HCT116 (cell line): Measurements from ENCODE around the gene OR2A12. TPM values are rescaled to one million over a fixed set of nuclear protein-coding genes. Genes with fewer than 3 reads are reported as not detected.

Experiments used
- ATAC-seq: fragments of 200-7000 bp; cut with Tn5 transposase; 2 replicates; pipeline ENCODE4 v1.9.1; 2020; ENCODE audit warnings: mild to moderate bottlenecking, moderate library complexity
- BruUV-seq: library from RNA; stranded (reverse); fragments of 400-500 nt; replicated peaks from 2 replicates; lab custom pipeline; 2021; lab: Mats Ljungman, UMichigan
- CTCF ChIA-PET: fragments of 300-600 bp; sonication (Branson Sonifier 250); formaldehyde crosslinking; loops from one replicate; lab custom pipeline; 2021; ENCODE audit warnings: antibody characterized with exemption; lab: Charles Lee
- POLR2A ChIA-PET: fragments of 300-600, 350-600 bp; sonication (Branson Sonifier 250); formaldehyde crosslinking; loops from one replicate; lab custom pipeline; 2021; ENCODE audit warnings: antibody characterized with exemption; lab: Charles Lee
- RAD21 ChIA-PET, 2 experiments: fragments of 300-600 bp; sonication (Branson Sonifier 250); formaldehyde crosslinking; loops; one replicate each; lab custom pipeline; 2023; ENCODE audit warnings: low total read pairs in 2 of 2; ENCODE audit not compliant: uncharacterized antibody in 2 of 2, unreplicated experiment in 2 of 2, low non-redundant PET in 1 of 2; lab: Charles Lee
- DNase-seq: peaks from one replicate; pipeline ENCODE4 v3.0.0-alpha.2; 2010; ENCODE audit warnings: low read depth, low spot score
- H2AFZ ChIP-seq: fragments of 200-600 bp; shearing (Covaris generic), sonication (generic); 2 replicates; pipeline ENCODE4 v1.6.1; 2017; ENCODE audit warnings: low read depth, mixed run types, mixed read lengths, antibody characterized with exemption, low read length; ENCODE audit not compliant: poor library complexity, severe bottlenecking
- H3K27ac ChIP-seq: 2 replicates; pipeline ENCODE4 v1.5.1; 2012; ENCODE audit warnings: low read depth, low read length
- H3K27me3 ChIP-seq: fragments of 200-600 bp; sonication (generic); 2 replicates; pipeline ENCODE4 v1.6.1; 2016; ENCODE audit warnings: mixed run types, low read length, mixed read lengths; ENCODE audit not compliant: insufficient read depth
- H3K36me3 ChIP-seq, 2 experiments: fragments of 200-500 bp in 1 of 2; fragments of 200-600 bp in 1 of 2; sonication (Bioruptor generic) in 1 of 2; sonication (generic) in 1 of 2; 2 replicates each; pipeline versions ENCODE4 v1.5.1 to v1.6.1; 2014 to 2016; ENCODE audit warnings: low read length in 2 of 2, inconsistent platforms in 1 of 2, mixed read lengths in 1 of 2, mixed run types in 1 of 2; ENCODE audit not compliant: insufficient read depth in 2 of 2, control insufficient read depth in 1 of 2
- H3K4me1 ChIP-seq, 2 experiments: fragments of 200-600 bp in 1 of 2; sonication (generic) in 1 of 2; 2 replicates each; pipeline versions ENCODE4 v1.5.1 to v1.6.1; 2012 to 2017; ENCODE audit warnings: low read length in 2 of 2, inconsistent platforms in 1 of 2, mild to moderate bottlenecking in 1 of 2, mixed read lengths in 1 of 2, mixed run types in 1 of 2, moderate library complexity in 1 of 2; ENCODE audit not compliant: insufficient read depth in 2 of 2, control insufficient read depth in 1 of 2
- H3K4me2 ChIP-seq: fragments of 200-600 bp; sonication (generic); 2 replicates; pipeline ENCODE4 v1.6.1; 2017; ENCODE audit warnings: mixed run types, low read length, mixed read lengths
- H3K4me3 ChIP-seq, 2 experiments: fragments of 200-600 bp in 1 of 2; sonication (generic) in 1 of 2; replicated peaks in 1 of 2; 2 replicates each; pipeline ENCODE4 v1.5.1; 2011 to 2016; ENCODE audit warnings: low read length in 2 of 2, control low read depth in 1 of 2, low read depth in 1 of 2, mild to moderate bottlenecking in 1 of 2, mixed read lengths in 1 of 2, mixed run types in 1 of 2
- H3K79me2 ChIP-seq: fragments of 200-600 bp; sonication (generic); 2 replicates; pipeline ENCODE4 v1.6.1; 2017; ENCODE audit warnings: mild to moderate bottlenecking, mixed run types, low read length, moderate library complexity, mixed read lengths; ENCODE audit not compliant: insufficient read depth
- H3K9ac ChIP-seq: fragments of 200-600 bp; sonication (generic); 2 replicates; pipeline ENCODE4 v1.6.1; 2016; ENCODE audit warnings: low read length, mixed read lengths
- H3K9me2 ChIP-seq: fragments of 200-600 bp; sonication (generic), shearing (Covaris generic); 2 replicates; pipeline ENCODE4 v1.6.1; 2017; ENCODE audit warnings: mixed run types, mild to moderate bottlenecking, moderate library complexity; ENCODE audit not compliant: insufficient read depth
- H3K9me3 ChIP-seq, 2 experiments: fragments of 200-500 bp in 1 of 2; fragments of 200-600 bp in 1 of 2; sonication (Bioruptor generic) in 1 of 2; sonication (generic) in 1 of 2; 2 replicates each; pipeline ENCODE4 v1.6.1; 2014 to 2017; ENCODE audit warnings: low read length in 2 of 2, mixed read lengths in 2 of 2, inconsistent platforms in 1 of 2, low read depth in 1 of 2, mild to moderate bottlenecking in 1 of 2, mixed run types in 1 of 2, moderate library complexity in 1 of 2; ENCODE audit not compliant: control insufficient read depth in 1 of 2, insufficient read depth in 1 of 2
- H4K20me1 ChIP-seq: fragments of 200-600 bp; sonication (generic), shearing (Covaris generic); 2 replicates; pipeline ENCODE4 v1.6.1; 2017; ENCODE audit warnings: mixed run types, mild to moderate bottlenecking, moderate library complexity; ENCODE audit not compliant: insufficient read depth
- ATF3 ChIP-seq: IDR thresholded peaks from 2 replicates; pipeline ENCODE4 v1.6.1; 2012
- CBX3 ChIP-seq: IDR thresholded peaks from 2 replicates; pipeline ENCODE4 v1.6.1; 2012; ENCODE audit warnings: low read depth
- CEBPB ChIP-seq: IDR thresholded peaks from 2 replicates; pipeline ENCODE4 v1.6.1; 2012; ENCODE audit warnings: low read depth
- CTCF ChIP-seq, 3 experiments: fragments of 200-600 bp in 1 of 3; sonication (generic) in 1 of 3; IDR thresholded peaks in 2 of 3; conservative IDR thresholded peaks in 1 of 3; 2 replicates each; pipeline ENCODE4 v1.5.1; 2012 to 2017; ENCODE audit warnings: low read depth in 2 of 3, low read length in 2 of 3, antibody characterized with exemption in 1 of 3, borderline replicate concordance in 1 of 3, control low read depth in 1 of 3, mild to moderate bottlenecking in 1 of 3, mixed read lengths in 1 of 3, mixed run types in 1 of 3, moderate library complexity in 1 of 3; ENCODE audit not compliant: insufficient read depth in 1 of 3
- EGR1 ChIP-seq: IDR thresholded peaks from 2 replicates; pipeline ENCODE4 v1.6.1; 2012; ENCODE audit warnings: low read depth
- FOSL1 ChIP-seq: IDR thresholded peaks from 2 replicates; pipeline ENCODE4 v1.6.1; 2012; ENCODE audit warnings: low read depth
- POLR2A ChIP-seq: IDR thresholded peaks from 2 replicates; pipeline ENCODE4 v1.7.0; 2011; ENCODE audit warnings: borderline replicate concordance; ENCODE audit not compliant: insufficient read depth, insufficient read length; ENCODE audit errors: extremely low read depth
- TCF7L2 ChIP-seq: IDR thresholded peaks from 2 replicates; pipeline ENCODE4 v1.7.0; 2011; ENCODE audit warnings: borderline replicate concordance, inconsistent platforms; ENCODE audit not compliant: insufficient read depth, insufficient read length; ENCODE audit errors: extremely low read depth
- ZBTB33 ChIP-seq: IDR thresholded peaks from 2 replicates; pipeline ENCODE4 v1.6.1; 2011; ENCODE audit warnings: mild to moderate bottlenecking, low read length, moderate library complexity; ENCODE audit not compliant: insufficient replicate concordance; ENCODE audit errors: extremely low read depth
- intact Hi-C: fragments of 100-400 bp; cut with micrococcal nuclease; formaldehyde crosslinking; loops from 2 replicates; pipeline ENCODE4 v1.10.0; 2022
- total RNA-seq: library from RNA; stranded (reverse); gene quantifications from one replicate; pipeline ENCODE4 v1.2.1, GENCODE V29; 2021; ENCODE audit not compliant: unreplicated experiment
- TF ChIP-seq, protein P1 (sequence below): IDR thresholded peaks from 2 replicates; pipeline ENCODE4 v1.6.1; 2012; ENCODE audit warnings: low read depth
- TF ChIP-seq, protein P2 (sequence below): IDR thresholded peaks from 2 replicates; pipeline ENCODE4 v1.6.1; 2012

OR2A12 gene
- total RNA-seq, 1 experiment from 2014 or later = not detected

GRCh38 chr7:144086730-144087129 is 652 bp downstream of the OR2A12 start:
- no peak for ATAC-seq
- Histone ChIP-seq H3K9me3 (no peaks in the 10 kb centered on the region), H3K4me1 (no peaks in the 10 kb centered on the region), H3K36me3 (no peaks in the 10 kb centered on the region), H3K9ac (no peak overlapping the region), H3K9me2 (no peaks in the 10 kb centered on the region)
- POLR2A ChIA-PET = no interaction called here
- no TSS peak for BruUV-seq
- RAD21 ChIA-PET = no interaction called here
- TF ChIP-seq EGR1 (no peak), ZBTB33 (no peak)
- TF ChIP-seq, all 23 proteins: peak for 0
- Histone ChIP-seq H4K20me1 (no peaks in the 10 kb centered on the region), H3K27me3 (no peaks in the 10 kb centered on the region), H3K4me3 (no peak overlapping the region), H2AFZ (no peak overlapping the region), H3K27ac (no peak overlapping the region), H3K4me2 (no peak overlapping the region), H3K79me2 (no peaks in the 10 kb centered on the region)
- DNase-seq = no peak
- CTCF ChIA-PET = interaction anchor here (0.6 kb wide), 1 partner anchor 678 kb away, joined by 3 read pairs; no protein-coding TSS in a partner anchor
- intact Hi-C loops = no loop called here

GRCh38 chr7:144087230-144087629 is 1.2 kb downstream of the OR2A12 start:
- RAD21 ChIA-PET = no interaction called here
- Histone ChIP-seq H3K27me3 (no peaks in the 10 kb centered on the region), H3K4me2 (no peak overlapping the region), H3K4me3 (no peak overlapping the region), H3K27ac (no peak overlapping the region), H2AFZ (no peak overlapping the region), H4K20me1 (no peaks in the 10 kb centered on the region), H3K36me3 (no peaks in the 10 kb centered on the region), H3K79me2 (no peaks in the 10 kb centered on the region), H3K9ac (no peak overlapping the region), H3K9me2 (no peaks in the 10 kb centered on the region), H3K4me1 (no peaks in the 10 kb centered on the region), H3K9me3 (no peaks in the 10 kb centered on the region)
- BruUV-seq = no TSS peak
- DNase-seq (no peak), ATAC-seq (no peak)
- POLR2A ChIA-PET = no interaction called here
- CTCF ChIA-PET = interaction anchor here (0.6 kb wide), 1 partner anchor 678 kb away, joined by 3 read pairs; no protein-coding TSS in a partner anchor
- intact Hi-C loops = no loop called here
- no peak for TF ChIP-seq ATF3
- TF ChIP-seq CTCF (IDR thresholded peaks at IDR 0.05 in 2 of 3, conservative IDR thresholded peaks at IDR 0.05 in 1 of 3; ENCODE audit: borderline replicate concordance in 1 of 3, insufficient read depth in 1 of 3, low read depth in 2 of 3, low read length in 2 of 3) = no peak
- no peak for TF ChIP-seq TCF7L2
- no peak for TF ChIP-seq CBX3
- TF ChIP-seq, protein P1, sequence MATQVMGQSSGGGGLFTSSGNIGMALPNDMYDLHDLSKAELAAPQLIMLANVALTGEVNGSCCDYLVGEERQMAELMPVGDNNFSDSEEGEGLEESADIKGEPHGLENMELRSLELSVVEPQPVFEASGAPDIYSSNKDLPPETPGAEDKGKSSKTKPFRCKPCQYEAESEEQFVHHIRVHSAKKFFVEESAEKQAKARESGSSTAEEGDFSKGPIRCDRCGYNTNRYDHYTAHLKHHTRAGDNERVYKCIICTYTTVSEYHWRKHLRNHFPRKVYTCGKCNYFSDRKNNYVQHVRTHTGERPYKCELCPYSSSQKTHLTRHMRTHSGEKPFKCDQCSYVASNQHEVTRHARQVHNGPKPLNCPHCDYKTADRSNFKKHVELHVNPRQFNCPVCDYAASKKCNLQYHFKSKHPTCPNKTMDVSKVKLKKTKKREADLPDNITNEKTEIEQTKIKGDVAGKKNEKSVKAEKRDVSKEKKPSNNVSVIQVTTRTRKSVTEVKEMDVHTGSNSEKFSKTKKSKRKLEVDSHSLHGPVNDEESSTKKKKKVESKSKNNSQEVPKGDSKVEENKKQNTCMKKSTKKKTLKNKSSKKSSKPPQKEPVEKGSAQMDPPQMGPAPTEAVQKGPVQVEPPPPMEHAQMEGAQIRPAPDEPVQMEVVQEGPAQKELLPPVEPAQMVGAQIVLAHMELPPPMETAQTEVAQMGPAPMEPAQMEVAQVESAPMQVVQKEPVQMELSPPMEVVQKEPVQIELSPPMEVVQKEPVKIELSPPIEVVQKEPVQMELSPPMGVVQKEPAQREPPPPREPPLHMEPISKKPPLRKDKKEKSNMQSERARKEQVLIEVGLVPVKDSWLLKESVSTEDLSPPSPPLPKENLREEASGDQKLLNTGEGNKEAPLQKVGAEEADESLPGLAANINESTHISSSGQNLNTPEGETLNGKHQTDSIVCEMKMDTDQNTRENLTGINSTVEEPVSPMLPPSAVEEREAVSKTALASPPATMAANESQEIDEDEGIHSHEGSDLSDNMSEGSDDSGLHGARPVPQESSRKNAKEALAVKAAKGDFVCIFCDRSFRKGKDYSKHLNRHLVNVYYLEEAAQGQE = no peak
- no peak for TF ChIP-seq FOSL1
- TF ChIP-seq, protein P2, sequence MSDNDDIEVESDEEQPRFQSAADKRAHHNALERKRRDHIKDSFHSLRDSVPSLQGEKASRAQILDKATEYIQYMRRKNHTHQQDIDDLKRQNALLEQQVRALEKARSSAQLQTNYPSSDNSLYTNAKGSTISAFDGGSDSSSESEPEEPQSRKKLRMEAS = no peak
- TF ChIP-seq POLR2A = no peak
- TF ChIP-seq CEBPB = no peak
- no peak for TF ChIP-seq EGR1
